SK-MEL-5 (cell line): ENCODE measurements around the gene NYNRIN. TPM values are rescaled to one million over a fixed set of nuclear protein-coding genes. Genes with fewer than 3 reads are reported as not detected.
A peak's percentile ranks its signal among the peaks of the same experiment; 100 is the strongest.
"Not testable (repeated sequence)": the region's sequence is repeated elsewhere in the genome, so short reads cannot be mapped to it uniquely, and the experiment has no call there.

Experiments used
- DNase-seq: peaks from one replicate; pipeline ENCODE4 v3.0.0-alpha.2; 2016; ENCODE audit warnings: low read depth, low spot score
- in situ Hi-C: cut with HindIII; loops from 2 replicates; pipeline ENCODE4 v1.10.0; 2016; ENCODE audit warnings: low sequenced_read_pairs, high pct_unique_total_duplicates, low pct_unique_long_range_greater_than_20kb
- total RNA-seq: library from RNA; depleted of rRNA; stranded (reverse); fragments of >200 nt; shearing (Covaris generic); gene quantifications from 2 replicates; pipeline ENCODE4 v1.2.3, GENCODE V29; 2014

Gene NYNRIN
- total RNA-seq, 1 experiment from 2014 or later: 0.05 TPM

DNA sequence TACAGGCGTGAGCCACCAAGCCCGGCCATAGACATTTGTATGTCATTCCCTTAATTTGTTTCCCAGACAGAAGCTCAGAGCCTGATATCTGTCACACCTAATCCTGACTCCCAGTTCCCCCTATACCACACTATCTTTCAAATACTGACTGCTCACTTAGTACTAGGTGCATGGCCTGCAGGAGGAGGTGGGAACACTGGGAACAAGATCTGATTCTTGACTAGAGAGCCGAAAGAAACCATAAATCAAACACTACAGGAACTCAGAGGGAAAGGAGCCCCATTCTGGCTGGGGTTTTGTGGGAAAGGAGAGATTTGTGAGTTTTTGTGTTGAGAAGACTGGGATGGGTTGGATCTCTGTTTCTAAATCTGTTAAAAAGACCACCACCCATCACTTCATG, 35.9 kb downstream of the NYNRIN start:
- in situ Hi-C loops: no loop called here
- no peak for DNase-seq

DNA sequence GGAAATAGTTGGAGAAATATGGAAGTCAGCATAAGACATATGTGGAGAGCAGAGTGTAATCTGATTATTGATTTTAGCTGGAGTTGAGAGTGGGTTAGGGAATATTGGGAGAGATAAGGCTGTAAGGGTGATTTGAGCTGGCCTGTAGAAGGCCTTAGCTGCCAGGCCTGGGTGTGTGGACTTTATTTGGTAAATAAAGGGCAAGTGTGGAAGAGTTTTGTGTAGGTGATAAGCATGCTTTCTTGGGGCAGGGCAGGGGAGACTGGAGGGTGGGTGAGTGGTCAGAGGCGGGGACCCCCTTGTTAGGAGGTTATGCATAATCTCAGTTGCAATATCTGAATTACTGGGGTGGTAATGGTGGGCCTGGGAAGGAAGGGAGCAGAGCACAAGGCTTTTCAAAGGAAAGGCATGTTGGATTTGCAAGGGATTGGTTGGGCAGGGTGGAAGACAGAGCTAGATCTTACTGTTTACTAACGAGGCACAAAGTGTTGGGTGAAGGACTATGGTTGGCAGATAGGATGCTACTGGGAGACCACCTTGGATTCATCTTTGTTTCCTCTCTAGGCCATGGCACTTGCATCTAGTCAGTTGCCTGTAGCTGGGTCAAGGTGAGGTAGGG, 36.5 kb downstream of the NYNRIN start:
- in situ Hi-C loops: no loop called here
- DNase-seq: no peak

DNA sequence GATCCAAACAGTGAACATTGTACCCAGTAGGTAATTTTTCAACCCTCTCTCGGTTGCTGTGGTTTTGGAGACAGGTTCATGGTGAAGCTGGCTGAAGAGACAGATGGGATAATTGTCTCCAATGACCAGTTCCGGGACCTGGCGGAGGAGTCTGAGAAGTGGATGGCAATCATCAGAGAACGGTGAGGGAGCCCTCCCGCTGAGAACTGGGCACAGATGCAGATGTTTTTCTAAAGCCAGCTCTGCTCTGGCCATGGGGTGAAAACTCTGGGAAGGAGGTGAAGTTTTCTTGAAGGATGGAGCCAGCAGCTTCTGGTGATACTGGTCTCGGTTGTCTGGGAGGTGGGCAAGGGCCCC, 37.2 kb downstream of the NYNRIN start:
- in situ Hi-C loops: no loop called here

DNA sequence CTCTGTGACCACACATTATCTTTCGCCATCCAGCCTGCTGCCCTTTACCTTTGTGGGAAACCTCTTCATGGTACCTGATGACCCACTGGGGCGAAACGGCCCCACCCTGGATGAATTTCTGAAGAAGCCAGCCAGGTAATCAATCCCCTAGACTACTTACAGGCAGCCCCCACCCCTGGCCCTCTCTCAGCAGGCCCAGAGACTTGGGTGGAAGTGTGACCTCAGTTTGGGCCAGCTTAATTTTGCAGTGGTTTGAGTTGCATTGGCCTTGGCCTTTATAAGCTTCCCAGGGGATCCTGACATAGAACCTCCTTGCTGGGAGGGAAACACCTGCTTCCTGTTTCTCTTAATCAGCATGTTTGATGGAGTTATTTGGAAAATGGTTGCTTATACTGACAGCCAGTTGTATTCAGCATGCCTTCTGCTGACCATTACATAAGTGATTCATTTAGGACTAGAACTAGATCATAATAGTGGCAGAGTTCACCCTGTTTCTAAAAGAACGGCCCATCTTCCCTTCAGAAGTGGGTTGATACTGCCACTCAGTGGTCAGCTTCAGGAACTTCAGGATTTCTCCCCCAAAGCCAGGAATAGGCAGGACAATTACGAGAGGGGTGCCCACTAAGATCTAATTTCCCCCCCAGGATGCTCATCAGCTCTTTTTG, 37.7 kb downstream of the NYNRIN start:
- in situ Hi-C loops: no loop called here
- DNase-seq: peak; percentile 72

More for the DNA sequence above, 37.2 kb downstream of the NYNRIN start:
- DNase-seq: no peak

DNA sequence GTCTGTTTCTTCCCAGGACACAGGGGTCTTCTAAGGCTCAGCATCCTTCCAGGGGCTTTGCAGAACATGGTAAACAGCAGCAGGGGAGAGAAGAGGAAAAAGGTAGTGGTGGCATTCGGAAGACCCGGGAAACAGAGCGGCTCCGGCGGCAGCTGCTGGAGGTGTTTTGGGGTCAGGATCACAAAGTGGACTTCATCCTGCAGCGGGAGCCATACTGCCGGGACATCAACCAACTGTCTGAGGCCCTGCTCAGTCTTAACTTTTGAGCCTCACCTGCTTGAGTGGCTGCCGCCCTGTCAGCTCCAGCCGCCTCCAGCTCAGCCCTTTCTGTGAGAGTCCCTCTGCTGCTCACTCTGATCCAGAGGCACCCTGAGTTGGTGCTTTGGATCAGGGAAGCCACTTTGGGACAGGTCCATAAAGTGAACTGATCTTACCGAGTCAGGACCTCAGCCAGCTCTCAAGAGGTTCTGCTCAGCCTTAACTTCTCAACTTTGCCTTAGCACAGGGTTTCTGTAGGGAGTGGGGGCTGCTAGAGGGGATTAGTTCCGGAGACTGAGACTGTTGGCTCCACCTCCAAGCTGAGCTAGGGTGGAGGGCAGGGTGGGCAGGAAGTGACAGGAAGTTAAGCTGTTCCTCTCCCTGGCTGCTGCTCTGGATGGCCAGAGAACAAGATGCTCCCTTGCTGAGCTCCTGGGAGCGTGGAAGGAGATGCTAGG, 38.4 kb downstream of the NYNRIN start:
- in situ Hi-C loops: no loop called here
- no peak for DNase-seq

DNA sequence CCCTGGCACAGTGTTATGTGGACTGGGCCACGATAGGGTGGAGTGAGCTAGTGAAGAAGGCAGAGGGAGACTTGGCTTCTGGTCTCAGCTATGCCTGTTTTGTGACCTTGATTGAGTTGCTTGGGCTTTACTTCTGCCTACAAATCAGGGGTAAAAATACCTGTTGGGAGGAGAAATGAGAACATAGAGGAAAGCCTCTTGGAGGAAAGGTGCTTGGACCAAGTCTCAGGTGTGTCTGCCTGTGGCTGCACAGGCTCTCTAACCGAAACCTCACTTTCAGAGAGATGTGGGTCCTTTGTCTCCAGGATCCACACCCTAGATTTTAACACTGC, 38.9 kb downstream of the NYNRIN start:
- no peak for DNase-seq
- in situ Hi-C loops: no loop called here

DNA sequence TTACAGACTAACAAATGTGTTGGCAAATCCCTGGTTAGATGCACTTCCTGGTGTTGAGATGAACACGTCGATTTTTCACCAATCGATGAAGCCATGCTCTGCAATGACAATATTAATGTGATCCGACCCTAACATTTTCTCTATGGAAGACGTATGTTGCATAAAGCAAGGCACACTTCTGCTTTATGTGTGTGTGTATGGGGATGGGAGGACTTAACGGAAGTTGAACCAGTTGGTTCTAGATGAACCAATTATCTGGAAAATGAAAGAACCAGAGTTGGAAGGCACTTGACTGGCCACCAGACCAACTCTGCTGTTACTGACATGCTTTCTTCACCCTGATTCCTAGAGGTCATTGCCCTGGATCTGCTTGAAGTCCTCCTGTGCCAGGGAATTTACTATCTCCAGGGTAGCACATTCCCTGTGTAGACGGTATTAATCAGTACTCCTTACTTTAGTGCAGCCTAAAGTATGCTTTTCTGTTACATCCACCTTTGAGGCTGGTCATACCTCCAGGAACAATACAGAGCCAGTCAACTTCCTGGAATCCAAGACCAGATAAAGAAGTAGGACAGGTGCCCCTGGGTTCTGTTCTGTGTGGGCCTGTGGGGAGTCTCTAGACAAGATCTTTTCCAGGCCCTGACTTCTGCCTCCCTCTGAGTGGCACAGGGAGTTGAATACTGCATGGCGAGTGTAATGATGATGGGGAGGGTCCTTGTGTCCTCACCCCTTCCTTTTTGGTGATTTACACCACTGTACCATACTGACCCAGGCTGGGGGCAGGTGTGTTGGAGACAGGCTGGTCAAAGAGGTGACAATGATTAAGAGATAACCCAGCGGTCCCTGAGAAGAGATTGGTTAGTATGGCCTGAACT, 39.7 kb downstream of the NYNRIN start:
- in situ Hi-C loops: no loop called here
- no peak for DNase-seq

DNA sequence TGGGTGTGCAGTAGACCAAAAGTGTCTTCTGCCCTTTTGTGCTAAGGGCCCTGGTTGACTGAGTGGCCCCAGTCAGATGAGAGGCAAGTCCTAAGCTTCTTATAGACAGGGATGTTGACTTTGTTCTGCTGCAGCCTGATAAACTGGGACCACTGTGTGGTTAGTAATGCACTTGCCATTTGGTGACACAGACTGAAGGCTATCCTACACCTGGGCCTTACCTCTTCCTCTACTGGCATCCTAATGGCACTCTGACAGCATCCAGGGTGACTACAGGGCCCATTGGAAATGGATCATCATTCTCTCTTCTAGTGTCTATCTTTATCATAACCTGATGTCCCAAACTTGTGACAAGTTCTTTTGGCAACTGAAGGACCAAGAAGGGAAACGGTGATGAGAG, 40.5 kb downstream of the NYNRIN start:
- DNase-seq: no peak
- in situ Hi-C loops: no loop called here

DNA sequence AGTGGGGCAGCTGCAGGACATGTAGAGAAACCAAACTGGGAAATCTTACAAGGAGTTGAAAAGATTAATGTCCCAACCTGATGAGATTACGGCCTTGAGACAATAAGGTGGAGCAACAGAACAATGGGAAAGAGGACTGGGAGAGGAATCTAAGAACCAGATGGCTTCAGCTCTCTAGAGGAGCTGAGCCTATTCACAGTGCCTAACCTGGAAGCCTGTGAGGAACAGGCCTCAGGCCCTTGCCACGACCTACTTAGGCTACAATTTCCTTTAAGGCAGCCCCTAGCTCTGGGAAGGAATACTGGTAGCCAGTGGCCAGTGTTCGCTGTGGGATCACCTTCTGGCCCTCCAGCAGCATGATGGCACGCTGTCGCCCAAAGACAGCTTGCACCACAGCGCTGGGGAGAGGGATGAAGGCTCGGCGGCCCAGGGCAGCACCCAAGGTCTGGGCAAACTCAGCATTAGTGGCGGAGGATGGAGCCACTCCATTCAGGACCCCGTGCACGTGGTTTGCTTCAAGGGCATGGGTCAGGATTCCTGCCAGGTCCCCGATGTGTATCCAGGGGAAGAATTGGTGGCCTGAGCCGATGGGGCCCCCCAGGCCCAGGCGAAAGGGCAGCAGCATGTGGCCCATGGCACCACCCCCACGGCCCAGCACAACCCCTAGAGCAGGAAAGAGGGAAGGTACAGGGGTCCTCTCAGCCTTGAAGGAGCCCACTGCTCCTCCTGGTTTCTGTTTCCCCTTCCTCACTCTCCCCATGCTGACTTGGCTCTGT, 41.2 kb downstream of the NYNRIN start:
- in situ Hi-C loops: no loop called here
- DNase-seq: no peak

DNA sequence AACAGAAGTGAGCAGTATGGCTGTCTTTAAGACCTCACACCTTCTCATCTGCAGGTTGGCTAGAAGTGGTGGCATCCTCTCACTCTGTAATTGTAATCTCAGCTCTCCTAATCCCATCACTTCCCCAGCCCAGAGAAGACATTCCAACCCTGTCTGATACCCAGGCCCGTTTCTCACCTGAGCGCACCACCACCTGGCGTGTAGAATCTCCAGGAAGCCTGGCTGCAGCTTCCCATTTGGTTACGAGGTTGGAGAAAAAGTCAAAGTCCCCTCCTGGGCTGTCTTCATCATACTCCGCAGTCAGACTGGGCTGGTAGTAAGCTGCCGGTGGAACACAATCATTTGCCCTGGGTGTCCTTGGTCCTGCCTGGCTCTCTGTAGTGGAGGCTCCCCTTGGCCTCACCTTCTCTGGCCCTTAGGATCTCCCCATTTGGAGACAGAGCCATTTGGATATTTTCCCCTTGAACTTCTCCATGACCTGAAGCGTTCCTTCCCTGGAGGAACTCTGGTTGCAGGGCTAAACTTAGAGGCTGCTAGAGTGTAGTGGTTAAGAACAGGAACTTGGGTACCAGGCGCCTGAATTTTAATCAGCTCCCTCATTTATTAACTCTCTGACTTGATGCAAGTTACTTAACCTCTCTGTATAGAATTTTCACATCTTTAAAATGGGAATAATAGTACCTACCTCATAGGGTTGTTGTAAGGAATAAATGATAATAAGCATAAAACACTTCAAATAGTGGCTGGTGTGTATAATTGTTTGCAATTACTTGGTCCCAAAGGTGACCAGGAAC, 42.0 kb downstream of the NYNRIN start:
- in situ Hi-C loops: no loop called here
- DNase-seq: no peak

DNA sequence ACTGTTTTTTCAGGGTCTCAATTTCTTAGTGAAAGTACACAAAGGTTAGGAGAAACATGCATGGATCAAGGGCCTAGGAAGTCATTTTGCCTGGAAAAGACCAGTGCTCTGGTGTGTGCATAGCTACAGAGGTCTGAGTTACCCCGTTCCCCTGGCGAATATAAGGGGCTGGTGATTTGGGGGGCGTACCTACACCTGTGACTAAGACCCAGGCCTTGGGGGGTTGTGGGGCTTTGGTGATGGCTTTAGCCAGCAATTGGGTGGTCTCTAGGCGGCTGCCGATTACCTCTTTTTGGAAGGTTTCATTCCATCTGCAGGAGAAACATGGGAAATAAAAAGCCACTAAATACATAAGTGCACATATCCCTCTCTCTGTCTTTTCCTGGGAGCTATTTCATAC, 42.7 kb downstream of the NYNRIN start:
- no peak for DNase-seq
- in situ Hi-C loops: no loop called here

DNA sequence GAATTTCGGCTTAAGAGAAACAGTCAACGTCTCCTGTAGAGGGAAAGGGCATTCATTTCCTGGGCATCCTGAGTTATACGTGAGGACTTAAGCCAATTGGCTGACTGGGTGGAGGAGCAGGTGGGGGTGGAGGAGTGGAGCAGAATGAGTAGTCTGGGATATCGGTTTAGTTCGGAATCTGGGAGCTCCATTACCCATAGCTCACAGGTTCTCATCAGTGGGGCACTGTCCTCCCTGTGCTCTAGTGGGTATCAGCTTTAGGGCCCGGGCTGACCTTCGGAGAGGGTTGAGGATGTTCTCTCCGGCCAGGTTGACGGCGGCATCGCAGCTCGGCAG, 43.1 kb downstream of the NYNRIN start:
- no peak for DNase-seq

DNA sequence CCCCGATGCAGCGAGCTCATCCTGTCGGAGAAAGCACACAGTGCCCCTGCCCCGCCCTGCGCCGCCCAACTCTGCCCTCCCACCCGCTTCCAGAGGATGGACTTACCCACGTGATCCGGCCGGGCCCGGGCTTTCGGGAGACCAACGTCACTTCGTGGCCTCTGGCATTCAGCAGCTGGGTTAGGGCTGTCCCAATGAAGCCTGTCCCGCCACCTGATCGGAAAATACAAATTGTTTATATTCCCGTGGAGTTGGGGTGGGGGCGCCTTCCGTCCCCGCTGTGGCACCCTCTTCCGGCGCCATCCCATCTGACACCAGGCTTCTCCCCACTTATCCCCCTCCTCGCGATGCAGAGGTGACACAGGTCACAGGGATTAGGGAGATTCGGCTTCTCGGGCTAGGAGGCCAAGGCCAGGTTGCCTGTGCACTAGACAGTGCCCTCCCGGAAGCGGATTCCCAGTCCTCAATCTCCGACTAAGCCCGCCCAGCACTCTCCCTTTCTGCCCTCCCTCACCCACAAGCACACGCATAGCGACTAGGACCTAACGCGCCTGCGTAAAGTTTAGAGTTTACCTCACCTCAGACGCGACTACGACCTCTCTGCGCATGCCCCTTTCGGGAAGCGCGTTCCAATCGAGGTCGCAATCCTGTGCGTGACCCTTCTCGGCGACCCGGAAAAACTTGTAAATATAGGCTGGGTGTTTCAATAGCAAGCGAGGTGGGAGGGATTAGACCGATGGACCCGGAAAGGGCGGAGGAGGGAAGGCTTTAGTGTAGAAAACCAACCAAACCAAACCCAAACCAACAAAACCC, 43.6 kb downstream of the NYNRIN start, which contains the start of gene SDR39U1:
Gene SDR39U1 (minus strand): TSS at position 537 of the 813 bp plus-strand sequence. CDS start 7 bp downstream, at position 530.
- DNase-seq: peak; percentile 99
- in situ Hi-C loops: no loop called here

More for the DNA sequence above, 43.1 kb downstream of the NYNRIN start:
- in situ Hi-C loops: no loop called here

DNA sequence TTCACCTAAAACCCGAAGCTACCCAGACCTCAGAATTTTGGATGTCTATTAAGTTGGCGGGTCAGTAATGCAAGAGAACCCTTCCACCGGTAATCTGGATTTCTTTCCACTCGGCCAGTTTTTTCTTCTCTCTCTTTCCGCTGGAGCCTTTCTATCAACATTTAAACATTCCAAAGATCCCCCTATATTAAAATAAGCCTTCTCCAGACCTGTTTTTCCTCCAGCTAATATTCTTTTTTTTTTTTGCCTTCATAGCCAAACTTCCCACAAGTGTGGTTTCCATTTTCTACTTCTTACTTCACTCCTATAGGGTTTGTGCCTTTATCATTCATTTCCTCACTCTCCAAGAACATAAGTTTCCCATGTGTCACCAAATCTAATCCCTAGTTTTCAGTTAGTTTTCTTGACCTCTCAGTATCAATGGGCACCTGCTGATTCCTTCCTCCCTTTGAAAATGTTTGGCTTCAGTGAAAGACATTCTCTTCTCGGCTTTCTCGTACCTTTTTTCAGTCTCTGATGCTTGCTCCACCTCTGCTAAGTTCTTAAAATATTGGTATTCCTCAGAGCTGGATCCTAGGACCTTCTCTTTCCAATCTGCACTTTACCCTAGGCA, 44.4 kb downstream of the NYNRIN start:
- in situ Hi-C loops: no loop called here
- no peak for DNase-seq

DNA sequence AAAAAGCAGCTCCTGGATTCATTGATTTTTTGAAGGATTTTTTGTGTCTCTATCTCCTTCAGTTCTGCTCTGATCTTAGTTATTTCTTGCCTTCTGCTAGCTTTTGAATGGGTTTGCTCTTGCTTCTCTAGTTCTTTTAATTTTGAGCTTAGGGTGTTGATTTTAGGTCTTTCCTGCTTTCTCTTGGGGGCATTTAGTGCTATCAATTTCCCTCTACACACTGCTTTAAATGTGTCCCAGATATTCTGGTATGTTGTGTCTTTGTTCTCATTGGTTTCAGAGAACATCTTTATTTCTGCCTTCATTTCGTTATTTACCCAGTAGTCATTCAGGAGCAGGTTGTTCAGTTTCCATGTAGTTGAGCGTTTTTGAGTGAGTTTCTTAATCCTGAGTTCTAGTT, 52.0 kb downstream of the NYNRIN start:
- in situ Hi-C loops, DNase-seq: not testable (repeated sequence)

DNA sequence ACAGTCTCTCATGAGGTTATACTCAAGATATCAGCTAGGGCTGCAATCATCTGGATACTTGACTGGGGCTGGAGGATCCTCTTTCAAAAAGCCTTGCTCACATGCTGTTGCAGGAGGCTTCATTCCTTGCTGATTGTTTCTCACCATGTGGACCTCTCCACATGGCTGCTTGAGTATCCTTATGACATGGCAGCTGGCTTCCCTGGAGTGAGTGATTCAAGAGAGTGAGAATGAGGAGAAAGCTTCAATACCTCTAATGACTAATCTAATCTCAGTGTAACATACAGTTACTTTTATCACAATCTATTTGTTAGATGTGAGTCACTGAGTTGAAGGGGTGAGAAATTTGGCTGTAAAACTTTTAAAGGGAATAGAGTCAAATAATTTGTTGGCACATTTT, 58.2 kb downstream of the NYNRIN start:
- no peak for DNase-seq
- in situ Hi-C loops: no loop called here
